Peyer's patch (tissue), 4 donors: ENCODE data around the gene PHF13. TPM values are rescaled to one million over a fixed set of nuclear protein-coding genes. Genes with fewer than 3 reads are reported as not detected.

ENCODE experiments used
- DNase-seq, 3 donors: peaks; one replicate each; pipeline ENCODE4 v3.0.0-alpha.2; 2017 to 2019
- H3K27ac ChIP-seq, 4 donors: fragments of 200-600 bp; sonication (generic); one replicate each; pipeline ENCODE4 v1.5.1; 2016 to 2019
- H3K27me3 ChIP-seq, 2 donors: fragments of 200-600 bp; sonication (generic); one replicate each; pipeline ENCODE4 v1.5.1; 2019
- H3K36me3 ChIP-seq, 3 donors: fragments of 200-600 bp; sonication (generic); one replicate each; pipeline ENCODE4 v1.5.1; 2016 to 2019
- H3K4me1 ChIP-seq, 4 donors: fragments of 200-600 bp; sonication (generic); one replicate each; pipeline ENCODE4 v1.5.1; 2016 to 2019
- H3K4me3 ChIP-seq, 4 donors: fragments of 200-600 bp; sonication (generic); 1 replicate in 3 of 4; 2 replicates in 1 of 4; pipeline ENCODE4 v1.5.1; 2016 to 2019; ENCODE audit warnings: mild to moderate bottlenecking in 1 of 4
- H3K9me3 ChIP-seq, 4 donors: fragments of 200-600 bp; sonication (generic); one replicate each; pipeline ENCODE4 v1.5.1; 2016 to 2019; ENCODE audit warnings: mild to moderate bottlenecking in 1 of 4
- CTCF ChIP-seq, 6 experiments: fragments of 450-650 bp in 4 of 6; fragments of 200-600 bp in 2 of 6; sonication (generic) in 1 of 6; IDR thresholded peaks; one replicate each; pipeline ENCODE4 v1.5.1; 2017 to 2019; ENCODE audit warnings: antibody characterized with exemption in 6 of 6, mild to moderate bottlenecking in 3 of 6, moderate library complexity in 1 of 6
- POLR2A ChIP-seq, 2 donors: fragments of 450-650 bp; IDR thresholded peaks; one replicate each; pipeline ENCODE4 v1.5.1; 2017; ENCODE audit warnings: antibody characterized with exemption in 2 of 2, mild to moderate bottlenecking in 2 of 2, moderate library complexity in 2 of 2
- total RNA-seq, 4 donors: library from RNA; depleted of rRNA; stranded (reverse); fragments of >200 nt; gene quantifications; one replicate each; pipeline ENCODE4 v1.1.0, GENCODE V29; 2016

The PHF13 gene
- total RNA-seq, 4 donors from 2014 or later, result 3.3 to 7.4 (median 6.0) TPM

DNA sequence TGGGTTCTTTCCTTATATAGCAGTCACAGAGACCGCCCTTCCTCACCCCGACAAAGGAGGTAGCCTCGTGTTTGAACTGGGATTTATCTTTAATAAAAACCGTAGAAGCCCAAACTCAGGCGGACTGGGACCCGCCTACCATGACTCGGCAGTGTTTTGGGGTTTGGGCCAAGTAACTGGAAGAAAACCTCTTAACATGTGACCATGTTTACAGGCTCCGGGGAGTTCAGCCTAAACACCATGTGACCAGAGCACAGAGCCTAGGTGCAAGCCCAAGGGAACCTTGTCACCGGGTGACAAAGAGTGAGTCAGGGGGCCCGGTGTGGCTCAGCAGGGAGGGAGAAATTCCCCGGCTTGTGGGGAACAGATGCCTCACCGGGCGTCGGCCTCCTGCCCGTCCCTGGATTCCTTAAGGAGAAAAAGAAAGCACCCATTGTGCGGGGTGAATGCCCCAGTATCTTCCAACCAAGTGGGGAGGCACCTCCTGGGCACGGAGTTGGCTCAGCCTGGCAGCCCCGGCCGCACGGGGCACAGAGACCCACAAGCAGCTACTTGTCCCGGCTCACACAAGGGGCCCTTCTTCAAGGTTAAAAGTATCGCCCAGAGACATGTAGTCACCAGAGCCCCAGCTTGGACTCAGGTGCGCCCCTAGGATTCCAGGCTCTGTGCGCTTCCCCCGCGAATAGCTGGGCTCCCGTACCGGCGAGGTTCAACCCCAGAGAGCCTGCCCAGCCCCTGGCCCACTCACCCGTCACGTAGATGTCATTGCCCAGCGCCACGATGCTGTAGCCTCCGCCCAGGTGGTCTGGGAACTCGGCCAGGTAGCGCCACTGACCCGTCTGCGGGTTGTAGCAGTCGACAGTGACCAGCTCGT lies 12.2 kb upstream of the PHF13 start:
- Histone ChIP-seq H3K4me1 (peaks cover 0 to 46% (median 18%) of the 10 kb centered on the region in 4 donors), H3K27me3 (no peaks in the 10 kb centered on the region), H3K36me3 (peaks cover 0 to 24% (median 0%) of the 10 kb centered on the region in 3 donors), H3K27ac (peak overlapping the region; percentile 92 to 99 (median 98)), H3K9me3 (no peaks in the 10 kb centered on the region), H3K4me3 (peak overlapping the region; percentile 54 to 98 (median 97))
- DNase-seq, result peak; percentile 74 to 89 (median 75)
- TF ChIP-seq CTCF (IDR thresholded peaks at IDR 0.05), result no peak
- peak; percentile 44 to 47 for TF ChIP-seq POLR2A (IDR thresholded peaks at IDR 0.05)

- Histone ChIP-seq H3K27me3 (no peaks in the 10 kb centered on the region), H3K27ac (peak overlapping the region; percentile 92 to 99 (median 98)), H3K4me1 (peaks cover 0 to 39% (median 18%) of the 10 kb centered on the region in 4 donors), H3K4me3 (peak overlapping the region; percentile 54 to 98 (median 97)), H3K36me3 (peaks cover 0 to 18% (median 0%) of the 10 kb centered on the region in 3 donors), H3K9me3 (no peaks in the 10 kb centered on the region)
- peak; percentile 36 to 70 (median 60) for DNase-seq
- TF ChIP-seq POLR2A (IDR thresholded peaks at IDR 0.05) (no peak), CTCF (IDR thresholded peaks at IDR 0.05) (peak in 1 of 6 experiments; percentile 1)
These were observed 11.4 kb upstream of the PHF13 start for GRCh38 chr1:6601923-6602668.

- Histone ChIP-seq H3K27ac (peak within 1 kb of the TSS; percentile 92 to 99 (median 98)), H3K9me3 (no peaks in the 10 kb centered on the region), H3K4me1 (peaks cover 0 to 32% (median 18%) of the 10 kb centered on the region in 4 donors), H3K4me3 (peak within 1 kb of the TSS; percentile 54 to 98 (median 97)), H3K27me3 (no peaks in the 10 kb centered on the region), H3K36me3 (peaks cover 0 to 12% (median 0%) of the 10 kb centered on the region in 3 donors)
- TF ChIP-seq POLR2A (IDR thresholded peaks at IDR 0.05), result peak; percentile 60 to 67
- peak in 3 of 6 experiments; percentile 7 to 31 (median 27) for TF ChIP-seq CTCF (IDR thresholded peaks at IDR 0.05)
- DNase-seq, result peak; percentile 87 to 93 (median 93)
These were observed 10.8 kb upstream of the PHF13 start, which contains the start of gene KLHL21 for GRCh38 chr1:6602669-6603237. Gene KLHL21, minus strand, starts transcription at chr1:6602869. Its CDS starts 52 bp downstream, at chr1:6602817.

DNA sequence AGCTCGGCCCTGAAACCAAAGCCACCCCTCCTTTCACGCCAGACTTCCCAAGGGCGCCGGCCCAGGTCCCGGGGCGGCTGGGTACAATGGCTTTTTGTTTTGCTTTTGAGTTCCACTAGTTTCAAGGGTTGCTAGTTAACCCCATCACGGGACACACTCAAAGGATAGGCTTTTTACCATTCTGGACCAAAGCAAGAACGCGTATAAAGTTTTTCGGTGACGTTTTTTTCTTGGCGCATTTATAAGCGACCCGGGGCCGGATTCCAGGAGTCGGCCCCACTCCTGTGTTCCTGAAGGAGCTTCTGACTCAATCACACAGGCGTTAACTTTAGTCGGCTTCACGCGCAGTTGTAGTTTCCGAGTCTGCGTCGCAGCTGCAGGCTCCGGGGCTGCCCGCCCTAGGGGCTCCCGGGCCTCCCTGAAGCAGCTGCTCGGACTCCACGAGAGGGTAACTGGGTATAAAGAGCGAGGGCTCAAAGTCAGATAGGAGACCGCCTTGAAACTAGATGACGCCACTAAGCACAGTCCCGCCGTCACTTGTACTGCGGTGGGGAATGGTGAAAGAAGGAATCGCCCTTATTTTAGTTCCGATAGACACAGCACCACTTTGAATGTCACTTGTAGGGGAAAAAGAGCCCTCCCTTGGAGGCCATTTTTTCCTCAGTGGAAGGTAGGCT lies 10.2 kb upstream of the PHF13 start:
- no peaks in the 10 kb centered on the region for H3K9me3 ChIP-seq
- peak overlapping the region; percentile 54 to 98 (median 97) for H3K4me3 ChIP-seq
- peaks cover 0 to 5% (median 0%) of the 10 kb centered on the region in 3 donors for H3K36me3 ChIP-seq
- peaks cover 0 to 28% (median 18%) of the 10 kb centered on the region in 4 donors for H3K4me1 ChIP-seq
- no peaks in the 10 kb centered on the region for H3K27me3 ChIP-seq
- peak overlapping the region; percentile 92 to 99 (median 98) for H3K27ac ChIP-seq
- peak; percentile 60 to 76 (median 76) for DNase-seq
- TF ChIP-seq POLR2A (IDR thresholded peaks at IDR 0.05), result peak in 1 of 2 donors; percentile 4
- no peak for TF ChIP-seq CTCF (IDR thresholded peaks at IDR 0.05)
